ENCODE results near the gene ABCC9. TPM values are rescaled to one million over a fixed set of nuclear protein-coding genes. Genes with fewer than 3 reads are reported as not detected.
"Not testable (repeated sequence)": the region's sequence is repeated elsewhere in the genome, so short reads cannot be mapped to it uniquely, and the experiment has no call there.

ABCC9 gene
- total RNA-seq, 1 experiment from 2014 or later: not detected

- DNase-seq (ENCODE audit: low spot score): no peak
These were observed 125.7 kb downstream of the ABCC9 start for GRCh38 chr12:21815306-21816062.

- DNase-seq (ENCODE audit: low spot score): no peak
These were observed 126.4 kb downstream of the ABCC9 start for GRCh38 chr12:21814814-21815213.

GRCh38 chr12:21814327-21814726 is 126.9 kb downstream of the ABCC9 start:
- no peak for DNase-seq (ENCODE audit: low spot score)

GRCh38 chr12:21813751-21814150 is 127.5 kb downstream of the ABCC9 start:
- no peak for DNase-seq (ENCODE audit: low spot score)

GRCh38 chr12:21813125-21813524 is 128.1 kb downstream of the ABCC9 start:
- no peak for DNase-seq (ENCODE audit: low spot score)

- DNase-seq (ENCODE audit: low spot score): not testable (repeated sequence)
These were observed 128.9 kb downstream of the ABCC9 start for GRCh38 chr12:21812340-21812739.

- DNase-seq (ENCODE audit: low spot score): no peak
These were observed 132.1 kb downstream of the ABCC9 start for GRCh38 chr12:21809100-21809499.

- DNase-seq (ENCODE audit: low spot score): no peak
These were observed 135.0 kb downstream of the ABCC9 start for GRCh38 chr12:21806255-21806654.

GRCh38 chr12:21801522-21802288 is 139.5 kb downstream of the ABCC9 start:
- DNase-seq (ENCODE audit: low spot score): no peak

- no peak for DNase-seq (ENCODE audit: low spot score)
These were observed 141.2 kb downstream of the ABCC9 start for GRCh38 chr12:21800011-21800410.

- DNase-seq (ENCODE audit: low spot score): no peak
These were observed 143.7 kb downstream of the ABCC9 start for GRCh38 chr12:21797539-21797938.

- DNase-seq (ENCODE audit: low spot score): no peak
These were observed 145.4 kb downstream of the ABCC9 start for GRCh38 chr12:21795648-21796328.

- not testable (repeated sequence) for DNase-seq (ENCODE audit: low spot score)
These were observed 146.2 kb downstream of the ABCC9 start for GRCh38 chr12:21794807-21795595.

GRCh38 chr12:21789687-21790086 is 151.5 kb downstream of the ABCC9 start:
- not testable (repeated sequence) for DNase-seq (ENCODE audit: low spot score)

GRCh38 chr12:21788089-21788983 is 152.9 kb downstream of the ABCC9 start:
- DNase-seq (ENCODE audit: low spot score): no peak

- DNase-seq (ENCODE audit: low spot score): no peak
These were observed 155.1 kb downstream of the ABCC9 start for GRCh38 chr12:21786041-21786531.

GRCh38 chr12:21782723-21783122 is 158.5 kb downstream of the ABCC9 start:
- not testable (repeated sequence) for DNase-seq (ENCODE audit: low spot score)

- no peak for DNase-seq (ENCODE audit: low spot score)
These were observed 160.4 kb downstream of the ABCC9 start for GRCh38 chr12:21780786-21781185.

- no peak for DNase-seq (ENCODE audit: low spot score)
These were observed 165.1 kb downstream of the ABCC9 start for GRCh38 chr12:21776175-21776574.

GRCh38 chr12:21775133-21775820 is 165.9 kb downstream of the ABCC9 start:
- DNase-seq (ENCODE audit: low spot score): no peak

All from HT-29 (cell line).